GM21390 (cell line): ENCODE data around the gene SMIM17.
"Not testable (repeated sequence)": the region's sequence is repeated elsewhere in the genome, so short reads cannot be mapped to it uniquely, and the experiment has no call there.

Source experiments
- ATAC-seq: cut with Tn5 transposase; IDR thresholded peaks from one replicate; pipeline ENCODE4 v1.9.1; 2021; ENCODE audit not compliant: unreplicated experiment

Gene SMIM17

DNA sequence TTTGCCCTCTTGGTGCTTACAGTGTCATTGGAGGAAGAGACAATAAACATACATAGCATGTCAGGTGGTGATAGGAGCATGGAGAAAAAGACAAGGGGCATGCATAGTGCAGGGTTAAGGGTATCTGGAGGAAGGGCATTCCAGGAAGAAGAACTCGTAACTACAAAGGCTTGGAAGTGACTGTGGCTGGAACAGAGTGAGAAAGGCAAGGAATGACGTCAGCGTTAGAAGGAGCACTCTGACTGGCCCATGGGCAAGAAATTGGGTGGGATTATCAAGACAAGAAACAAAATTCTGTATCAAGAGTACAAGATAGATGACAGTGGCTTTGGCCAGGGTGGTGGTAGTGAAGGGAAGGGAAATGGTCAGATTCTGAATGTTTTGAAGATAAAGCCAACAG lies 11.2 kb downstream of the SMIM17 start:
- no peak for ATAC-seq

DNA sequence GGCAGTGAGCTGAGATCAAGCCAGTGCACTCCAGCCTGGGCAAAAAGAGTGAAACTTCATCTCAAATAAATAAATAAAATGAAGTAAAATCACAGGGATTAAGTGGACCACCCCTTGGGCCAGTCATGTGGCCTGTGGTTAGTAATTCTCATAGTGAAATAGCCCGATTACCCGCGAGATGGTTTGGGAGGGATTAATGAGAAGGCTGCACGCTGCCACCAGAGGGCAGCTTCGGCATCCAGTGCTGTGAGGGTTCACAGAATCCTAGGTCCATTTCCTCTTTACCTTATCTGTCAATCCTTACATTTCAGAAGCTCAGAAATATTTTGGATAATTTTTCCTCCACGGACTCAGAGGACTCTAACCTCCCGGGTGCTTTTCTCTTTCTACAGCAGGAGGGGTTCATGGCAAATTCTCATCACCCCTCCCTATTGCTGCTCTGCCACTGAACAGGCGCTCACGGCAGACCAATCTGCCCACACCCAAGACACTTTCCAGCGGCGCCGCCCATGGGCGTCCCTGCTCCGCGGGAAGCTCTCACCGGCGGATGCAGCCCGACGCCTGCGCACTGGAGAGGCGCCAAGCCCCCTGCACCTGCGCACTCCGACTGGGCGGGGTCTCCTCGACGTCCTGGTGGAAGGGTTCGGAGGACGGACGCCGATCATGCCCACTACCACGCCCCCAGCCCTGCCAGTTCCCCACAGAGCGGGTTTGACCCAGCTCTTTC lies 17.6 kb downstream of the SMIM17 start:
- ATAC-seq: no peak

DNA sequence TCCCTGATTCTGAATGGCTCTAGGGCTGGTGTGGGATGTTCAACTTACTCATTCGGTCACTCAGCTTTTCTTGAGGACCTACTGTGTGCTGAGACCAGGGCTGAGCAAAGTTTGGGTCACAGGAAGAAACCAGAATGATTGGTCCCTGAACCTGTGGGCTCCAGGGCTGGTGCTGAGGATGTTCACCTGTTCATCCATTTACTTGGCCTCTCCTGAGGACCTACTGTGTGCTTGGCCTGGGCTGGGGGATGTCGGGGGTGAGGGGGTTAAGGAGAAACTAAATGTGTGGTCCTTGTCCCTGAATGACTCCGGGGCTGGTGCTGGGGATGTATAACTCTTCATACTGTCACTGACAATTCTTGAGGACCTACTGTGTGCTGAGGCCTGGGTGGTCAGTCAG lies 18.3 kb downstream of the SMIM17 start:
- no peak for ATAC-seq

DNA sequence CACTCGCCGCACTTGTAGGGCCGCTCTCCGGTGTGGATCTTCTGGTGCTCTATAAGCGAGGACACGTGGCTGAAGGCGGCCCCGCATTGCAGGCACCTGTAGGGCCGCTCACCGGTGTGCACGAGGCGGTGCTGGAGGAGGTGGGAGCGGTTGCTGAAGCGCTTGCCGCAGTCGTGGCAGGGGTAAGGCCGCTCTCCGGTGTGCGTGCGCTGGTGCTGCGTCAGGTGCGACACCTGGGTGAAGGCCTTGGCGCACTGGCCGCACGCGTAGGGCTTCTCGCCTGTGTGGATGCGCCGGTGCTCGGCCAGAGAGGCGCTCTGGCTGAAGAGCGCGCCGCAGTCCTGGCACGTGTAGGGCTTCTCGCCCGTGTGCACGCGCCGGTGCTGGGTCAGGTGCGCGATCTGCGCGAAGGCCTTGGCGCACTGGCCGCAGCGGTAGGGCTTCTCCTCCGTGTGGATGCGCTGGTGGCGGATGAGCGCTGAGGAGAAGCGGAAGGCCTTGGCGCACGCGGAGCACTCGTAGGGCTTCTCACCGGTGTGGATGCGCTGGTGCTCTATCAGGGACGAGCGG lies 21.1 kb downstream of the SMIM17 start:
- ATAC-seq: no peak

DNA sequence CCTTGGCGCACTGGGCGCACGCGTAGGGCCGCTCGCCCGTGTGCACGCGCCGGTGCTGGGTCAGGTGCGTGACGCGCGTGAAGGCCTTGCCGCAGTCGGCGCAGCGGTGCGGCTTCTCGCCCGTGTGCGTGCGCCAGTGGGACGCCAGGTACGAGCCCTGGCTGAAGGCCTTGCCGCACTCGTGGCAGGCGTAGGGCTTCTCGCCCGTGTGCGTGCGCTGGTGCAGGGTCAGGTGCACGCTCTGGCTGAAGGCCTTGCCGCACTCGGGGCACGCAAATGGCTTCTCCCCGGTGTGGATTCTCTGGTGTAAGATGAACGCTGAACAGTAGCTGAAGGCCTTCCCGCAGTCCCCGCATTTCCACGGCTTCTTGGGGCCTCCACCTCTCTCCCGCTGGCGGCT lies 21.6 kb downstream of the SMIM17 start:
- ATAC-seq: no peak

DNA sequence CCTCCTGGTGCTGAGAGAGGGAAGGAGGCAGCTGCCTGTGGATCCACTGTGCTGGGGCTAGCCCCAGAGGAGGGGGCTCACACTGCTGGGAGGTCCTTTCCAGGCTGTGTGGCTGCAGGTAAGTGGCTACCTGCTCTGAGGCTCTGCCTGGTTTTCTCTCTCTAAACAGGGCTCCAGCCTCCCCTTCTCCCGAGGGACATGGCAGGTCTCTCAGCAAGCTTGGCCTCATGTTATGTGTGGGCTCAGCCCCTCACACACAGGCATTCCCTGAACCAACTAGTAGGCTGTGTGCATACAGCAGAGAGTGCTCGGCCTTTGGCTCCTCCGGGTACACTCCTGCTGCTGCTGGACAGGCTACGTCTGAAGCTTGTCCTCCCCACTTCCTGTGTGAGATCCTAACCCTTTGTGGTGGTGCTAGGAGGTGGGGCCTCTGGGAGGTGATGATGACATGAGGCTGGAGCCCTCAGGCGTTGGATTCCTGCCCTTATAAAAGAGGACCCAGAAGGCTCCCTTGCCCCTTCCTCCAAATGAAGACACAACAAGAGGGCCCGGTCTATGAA lies 24.4 kb downstream of the SMIM17 start:
- no peak for ATAC-seq

DNA sequence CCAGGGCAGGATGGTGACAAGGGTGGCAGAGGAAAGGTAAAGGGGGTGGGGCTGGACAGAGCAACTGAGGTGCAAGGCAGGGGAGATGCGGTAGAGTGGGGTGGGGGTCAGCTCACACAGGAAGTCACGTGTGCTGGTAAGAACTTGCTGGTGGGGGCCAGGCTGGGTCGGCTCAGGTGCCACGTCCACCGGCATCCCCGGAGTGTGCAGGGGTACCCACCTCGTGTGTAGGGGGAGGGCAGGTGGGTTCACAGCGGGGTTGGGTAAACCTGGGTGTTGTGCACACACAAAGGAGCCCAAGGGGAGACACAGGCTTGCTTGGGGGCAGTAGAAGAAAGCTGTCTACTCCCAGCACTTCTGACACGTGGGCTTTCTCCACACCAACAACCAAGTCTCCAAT lies 25.7 kb downstream of the SMIM17 start:
- no peak for ATAC-seq

DNA sequence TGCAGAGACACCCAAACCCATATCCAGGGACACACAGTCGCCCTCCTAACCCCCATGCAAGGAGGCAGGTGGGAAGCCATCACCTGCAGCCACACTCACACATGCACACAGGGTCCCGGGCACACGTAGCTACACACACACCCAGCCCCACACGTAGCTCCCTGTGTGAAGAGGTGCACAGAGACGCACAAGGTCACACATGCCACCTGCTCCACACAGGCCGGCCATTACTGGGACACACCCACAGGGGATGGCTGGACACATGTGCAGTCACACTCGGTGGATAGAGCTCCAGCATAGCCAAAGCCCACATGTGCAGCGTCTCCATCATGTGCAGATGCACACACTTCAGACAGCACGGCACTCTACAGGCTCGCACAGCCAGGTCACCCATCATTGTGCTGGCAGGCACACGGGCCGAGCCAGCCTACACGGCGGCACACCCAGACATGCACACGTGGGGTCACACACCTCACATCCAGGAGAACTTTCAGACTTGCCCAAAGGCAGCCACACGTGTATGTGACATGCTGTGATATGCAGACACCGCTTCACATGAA lies 27.5 kb downstream of the SMIM17 start:
- ATAC-seq: no peak

DNA sequence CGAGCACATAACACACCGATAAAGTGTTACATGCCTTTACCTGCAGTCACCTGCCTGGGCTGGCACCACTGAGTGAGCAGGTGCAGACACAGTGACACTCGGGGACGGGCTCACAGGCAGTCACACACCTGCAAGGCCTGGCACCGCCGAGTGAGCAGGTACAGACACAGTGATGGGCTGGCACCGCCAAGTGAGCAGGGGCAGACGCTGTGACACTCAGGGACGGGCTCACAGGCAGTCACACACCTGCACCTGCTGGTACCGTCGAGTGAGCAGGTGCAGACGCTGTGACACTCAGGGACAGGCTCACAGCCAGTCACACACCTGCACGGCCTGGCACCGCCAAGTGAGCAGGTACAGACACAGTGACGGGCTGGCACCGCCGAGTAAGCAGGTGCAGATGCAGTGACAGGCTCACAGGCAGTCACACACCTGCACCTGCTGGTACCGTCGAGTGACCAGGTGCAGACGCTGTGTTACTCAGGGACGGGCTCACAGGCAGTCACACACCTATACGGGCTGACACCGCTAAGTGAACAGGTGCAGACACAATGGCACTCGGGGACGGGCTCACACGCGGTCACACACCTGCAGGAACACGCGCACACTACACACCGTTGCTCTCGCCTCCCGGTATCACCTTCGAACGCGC lies 28.1 kb downstream of the SMIM17 start:
- ATAC-seq: no peak

DNA sequence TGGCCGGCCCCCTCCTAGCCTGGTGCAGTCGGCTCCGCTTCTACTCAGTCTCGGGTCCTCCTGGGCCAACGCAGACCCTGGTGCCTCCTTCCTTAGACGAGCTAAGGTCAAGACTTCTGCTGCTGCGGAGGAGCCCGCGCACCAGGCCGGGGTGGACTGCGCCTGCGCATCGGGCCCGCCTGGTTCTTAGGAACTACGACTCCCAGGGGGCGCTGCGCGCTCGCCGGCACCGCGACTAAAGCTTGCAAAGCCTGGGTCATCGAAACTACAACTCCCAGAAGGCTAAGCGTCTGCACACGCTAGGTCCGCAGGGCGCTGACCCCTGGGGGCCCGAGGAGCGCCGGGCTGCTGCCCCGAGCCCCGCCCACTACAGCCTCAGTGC lies 28.6 kb downstream of the SMIM17 start, which contains the start of gene ZNF835:
Gene ZNF835, minus strand, starts transcription at position 145 of the 382 bp plus-strand sequence. CDS start 6,559 bp downstream, outside the sequence.
- ATAC-seq: no peak

DNA sequence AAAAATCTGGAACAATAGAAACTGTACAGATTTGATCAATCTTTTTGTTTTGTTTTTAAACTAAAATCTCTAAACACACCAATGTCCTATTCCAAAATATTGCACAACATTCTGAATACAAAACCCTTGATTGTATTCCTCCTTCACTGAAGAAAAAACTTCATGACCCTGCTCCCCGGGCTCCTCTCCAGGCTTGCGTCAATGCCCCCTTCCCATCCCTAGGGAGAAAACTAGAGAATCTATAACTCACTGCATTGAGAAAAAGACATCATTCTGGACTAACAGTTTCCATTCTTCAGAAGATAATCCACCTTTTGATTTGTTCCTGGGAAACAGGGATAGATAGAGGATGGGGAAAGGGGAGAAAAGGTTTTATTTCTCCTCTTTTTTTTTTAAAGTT lies 29.7 kb downstream of the SMIM17 start:
- not testable (repeated sequence) for ATAC-seq

DNA sequence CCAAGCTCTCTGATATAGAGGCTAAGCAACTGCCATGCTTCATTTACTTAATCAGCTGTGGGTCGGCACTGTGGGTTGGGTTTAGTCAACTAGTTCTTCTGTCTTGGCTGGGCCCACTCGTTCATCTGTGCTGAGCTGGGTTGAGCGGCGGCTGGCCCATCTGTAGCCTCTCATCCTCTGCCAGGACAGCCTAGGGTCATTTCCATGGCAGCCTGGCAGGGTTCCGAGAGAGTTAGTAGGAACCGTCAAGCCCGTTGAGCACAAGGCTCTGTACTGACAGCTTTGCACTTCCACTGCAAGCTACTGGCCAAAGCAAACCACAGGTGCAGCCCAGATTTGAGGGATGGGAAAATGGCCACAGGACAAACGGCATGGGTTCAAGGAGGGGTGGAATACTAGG lies 35.2 kb downstream of the SMIM17 start:
- no peak for ATAC-seq

DNA sequence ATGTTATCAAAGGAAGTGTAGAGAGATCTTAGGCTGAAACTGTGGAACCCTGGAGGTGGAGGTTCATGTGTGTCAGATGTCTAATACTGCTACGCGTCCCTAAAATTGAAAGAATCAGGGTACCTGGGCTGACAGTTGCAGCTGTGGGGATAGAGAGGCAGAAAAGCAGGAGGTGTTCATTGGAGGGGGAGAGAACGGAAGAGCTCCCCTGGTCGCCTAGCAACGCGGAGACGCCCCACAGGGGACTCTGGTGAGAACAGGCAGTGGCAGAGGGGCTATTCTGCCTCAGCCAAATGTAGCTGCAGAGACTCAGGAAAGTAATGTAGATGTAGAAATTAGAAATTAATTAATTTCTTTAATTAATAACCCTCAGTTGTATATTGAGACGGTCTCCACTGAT lies 38.7 kb downstream of the SMIM17 start:
- no peak for ATAC-seq

DNA sequence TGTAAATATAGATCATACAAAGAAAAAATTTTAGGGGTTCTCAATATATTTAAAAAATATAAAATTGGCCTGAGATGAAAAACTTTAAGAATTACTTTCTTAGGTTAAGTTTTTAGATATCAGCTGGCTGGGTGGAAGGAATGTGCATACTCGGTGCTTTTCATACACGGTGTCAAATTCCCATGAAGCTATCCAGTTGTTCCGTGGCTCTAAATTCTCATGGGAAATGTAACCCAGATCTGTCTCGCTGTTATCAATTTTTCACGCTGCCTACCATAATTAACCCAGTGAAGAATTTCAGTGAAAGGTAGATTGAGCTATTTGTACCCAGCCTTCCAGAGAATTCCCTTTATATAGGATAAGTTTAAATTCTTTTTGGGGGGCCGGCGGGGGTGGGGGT lies 40.2 kb downstream of the SMIM17 start:
- no peak for ATAC-seq

DNA sequence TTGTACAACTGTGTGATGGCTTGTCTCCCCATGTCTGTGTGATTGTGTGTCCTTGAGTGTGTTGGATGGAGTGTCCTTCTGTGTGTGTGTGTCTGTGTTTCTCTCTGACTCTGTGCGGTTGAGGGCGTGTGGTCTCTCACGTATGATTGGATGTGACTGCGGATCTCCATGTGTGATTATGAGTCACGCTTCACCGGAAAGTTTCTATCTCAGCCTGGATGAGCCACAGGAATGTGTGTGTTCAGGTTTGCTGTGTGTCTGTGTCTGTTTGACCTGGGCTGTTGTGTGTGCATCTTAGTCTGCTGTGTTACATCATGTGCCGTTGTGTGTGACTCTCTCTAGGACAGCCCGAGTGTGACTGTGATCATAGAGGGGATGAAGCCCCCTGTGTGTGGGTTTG lies 44.1 kb downstream of the SMIM17 start:
- no peak for ATAC-seq

DNA sequence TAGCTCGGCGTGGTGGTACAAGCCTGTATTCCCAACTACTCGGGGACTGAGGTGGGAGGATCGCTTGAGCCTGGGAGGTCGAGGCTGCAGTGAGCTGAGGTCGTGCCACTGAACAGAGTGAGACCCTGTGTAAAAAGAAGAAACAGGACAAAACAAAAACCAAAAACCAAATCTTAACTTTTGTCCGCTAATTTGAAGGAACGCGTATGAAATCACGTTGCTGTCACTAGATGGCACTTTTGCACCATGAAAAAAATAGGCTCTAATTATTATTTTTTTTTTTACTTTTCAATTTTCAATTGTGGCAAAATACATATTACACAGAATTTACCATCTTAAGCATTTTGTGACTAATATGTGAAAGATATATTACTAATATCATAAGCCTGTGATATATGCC lies 46.2 kb downstream of the SMIM17 start:
- no peak for ATAC-seq

DNA sequence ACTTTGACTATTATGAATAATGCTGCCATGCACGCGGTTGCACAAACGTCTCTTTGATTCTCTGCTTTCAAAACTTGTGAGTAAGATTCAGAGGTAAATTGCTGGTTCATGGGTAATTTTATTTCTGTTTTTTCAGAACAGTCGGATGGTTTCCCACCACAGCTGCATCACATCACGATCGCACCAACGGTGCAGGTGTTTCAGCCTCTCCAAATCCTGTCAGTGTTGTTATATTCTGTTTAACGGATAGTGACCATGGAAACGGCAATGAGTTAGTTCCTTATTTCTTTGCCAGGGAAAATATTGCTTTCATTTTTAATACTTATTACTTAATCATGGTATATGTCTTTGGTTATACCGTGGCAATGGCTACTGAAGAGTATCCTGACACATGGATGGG lies 47.7 kb downstream of the SMIM17 start:
- no peak for ATAC-seq

DNA sequence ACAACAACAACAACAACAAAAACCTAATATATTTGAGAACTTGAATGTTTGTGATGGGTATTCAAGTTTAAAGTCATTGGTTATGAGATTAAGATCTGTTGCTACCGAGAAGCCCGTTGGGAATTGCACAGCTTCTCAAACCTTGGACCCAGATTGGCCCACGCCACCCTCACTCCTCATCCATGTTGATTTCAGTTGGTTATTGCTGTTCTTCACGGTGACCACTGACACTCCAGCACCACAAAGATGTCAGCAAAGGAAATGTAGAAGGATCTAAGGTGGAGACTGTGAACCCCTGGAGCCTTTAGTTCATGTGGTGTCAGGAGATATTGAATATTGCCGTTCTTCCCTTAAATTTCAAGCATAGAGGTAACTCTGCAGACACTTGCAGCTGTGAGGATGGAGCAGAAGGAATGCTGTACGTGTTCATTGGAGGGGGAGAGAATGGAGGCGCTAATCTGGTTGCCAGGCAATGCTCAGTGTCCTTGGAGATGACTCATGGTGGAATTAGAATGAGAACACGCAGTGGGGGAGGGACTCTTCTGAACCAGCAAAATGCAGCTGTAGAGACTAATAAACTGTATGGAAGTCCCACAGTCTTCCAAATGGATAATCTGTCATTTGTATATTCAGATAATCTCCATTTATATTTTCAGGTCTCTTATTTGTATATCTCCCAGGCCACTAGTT lies 49.4 kb downstream of the SMIM17 start:
- ATAC-seq: no peak

DNA sequence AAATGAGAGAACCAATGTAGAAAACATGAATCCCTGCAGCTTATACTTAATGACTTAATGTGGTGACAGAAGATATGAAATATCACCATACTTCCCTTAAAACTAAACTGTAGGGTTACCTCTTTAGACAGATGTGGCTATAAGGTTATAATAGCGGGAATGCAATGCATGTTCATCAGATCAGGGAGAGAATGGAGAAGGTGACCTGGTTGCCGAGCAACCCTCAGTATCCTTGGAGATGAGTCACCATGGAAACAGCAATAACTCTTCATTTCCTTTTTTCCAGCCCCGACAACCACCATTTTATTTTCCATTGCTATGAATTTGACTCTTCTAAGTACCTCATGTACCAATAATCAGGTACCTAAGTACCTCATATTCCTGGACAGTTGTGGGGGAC lies 56.6 kb downstream of the SMIM17 start:
- no peak for ATAC-seq

DNA sequence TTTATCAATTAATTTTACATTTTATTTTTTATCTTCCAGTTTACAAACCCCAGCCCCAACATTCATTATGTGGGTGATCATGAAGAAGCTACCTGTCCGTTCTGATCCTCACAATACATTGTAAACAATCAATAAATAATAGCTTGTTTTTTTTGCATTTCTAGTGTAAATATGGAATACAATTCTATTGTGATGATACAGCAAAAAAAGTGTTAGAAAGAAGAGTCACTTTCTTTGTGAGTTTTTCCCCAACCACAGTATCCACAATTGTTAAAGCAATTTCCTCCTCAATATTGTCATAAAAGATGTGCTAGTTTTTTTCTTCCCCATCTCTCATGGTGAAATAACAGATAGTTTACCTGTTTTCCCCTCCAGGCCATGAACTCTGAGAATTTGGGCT lies 58.9 kb downstream of the SMIM17 start:
- no peak for ATAC-seq

DNA sequence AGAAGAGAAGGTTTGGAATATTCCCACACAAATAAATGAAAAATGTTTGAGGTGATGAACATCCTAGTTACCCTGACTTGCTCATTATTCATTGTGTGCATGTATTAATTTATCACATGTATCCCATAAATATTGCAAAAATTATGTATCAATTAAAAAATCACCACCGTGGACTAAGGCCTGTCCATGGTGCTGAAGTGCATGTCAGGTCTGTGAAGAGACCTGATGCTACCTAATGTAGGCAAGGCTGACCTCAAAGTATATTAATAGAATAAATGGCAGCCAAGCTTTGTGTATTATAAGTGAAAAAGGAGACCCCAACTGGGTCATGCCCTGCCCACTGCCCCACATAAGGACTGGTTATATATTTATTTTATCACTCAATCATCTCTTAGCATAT lies 63.0 kb downstream of the SMIM17 start:
- ATAC-seq: no peak
